GM23248 (cell line): ENCODE measurements around the gene SKAP1.
"Not testable (repeated sequence)": the region's sequence is repeated elsewhere in the genome, so short reads cannot be mapped to it uniquely, and the experiment has no call there.

Experiments
- EZH2 ChIP-seq: fragments of 200-600 bp; sonication (generic); IDR thresholded peaks from 2 replicates; pipeline ENCODE4 v1.6.1; 2018; ENCODE audit warnings: antibody characterized with exemption, mild to moderate bottlenecking; ENCODE audit not compliant: insufficient read depth, poor library complexity, severe bottlenecking
- EZH2phosphoT487 ChIP-seq: fragments of 200-600 bp; sonication (generic); IDR thresholded peaks from 2 replicates; pipeline ENCODE4 v1.6.1; 2018; ENCODE audit warnings: antibody characterized with exemption, moderate library complexity, mild to moderate bottlenecking, low read depth; ENCODE audit not compliant: insufficient read depth

- not testable (repeated sequence) for TF ChIP-seq EZH2, EZH2phosphoT487
Observed at GRCh38 chr17:48245465-48246033, 184.5 kb downstream of the SKAP1 start.
